Right renal pelvis (tissue), 4 donors: Measurements from ENCODE around the gene MAPKAP1. TPM values are rescaled to one million over a fixed set of nuclear protein-coding genes. Genes with fewer than 3 reads are reported as not detected.

Experiments used
- DNase-seq, 4 donors: peaks; one replicate each; pipeline ENCODE4 v3.0.0-alpha.2; 2013; ENCODE audit warnings: low read depth in 4 of 4, low spot score in 3 of 4, missing footprints in 1 of 4
- polyA plus RNA-seq, 4 donors: library from polyadenylated mRNA; unstranded; fragments of 120-200 nt; gene quantifications; one replicate each; pipeline ENCODE4 v1.2.1, GENCODE V29; 2013; ENCODE audit not compliant: insufficient read length in 4 of 4

Gene MAPKAP1
- polyA plus RNA-seq, 4 donors = 76.0 to 94.0 (median 90.7) TPM

DNA sequence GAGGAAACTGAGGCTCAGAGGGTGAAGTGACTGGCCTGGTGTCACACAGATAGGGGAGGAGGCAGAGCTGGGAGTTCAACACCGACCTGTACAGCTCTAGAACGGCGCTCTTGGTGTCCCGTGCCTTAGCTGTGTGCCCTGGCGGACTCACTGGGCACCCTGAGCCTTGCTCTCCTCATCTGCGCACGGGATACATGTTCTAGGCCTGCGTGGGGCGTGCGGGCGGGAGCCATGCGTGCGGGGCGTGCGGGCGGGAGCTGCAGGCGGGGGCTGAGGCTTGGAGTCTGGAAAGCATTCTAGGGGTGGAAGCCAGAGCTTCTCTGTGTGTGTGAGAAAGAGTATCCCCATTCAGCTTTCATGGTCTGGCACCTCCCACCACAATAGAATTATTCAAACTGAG lies 280.1 kb downstream of the MAPKAP1 start:
- DNase-seq = no peak

DNA sequence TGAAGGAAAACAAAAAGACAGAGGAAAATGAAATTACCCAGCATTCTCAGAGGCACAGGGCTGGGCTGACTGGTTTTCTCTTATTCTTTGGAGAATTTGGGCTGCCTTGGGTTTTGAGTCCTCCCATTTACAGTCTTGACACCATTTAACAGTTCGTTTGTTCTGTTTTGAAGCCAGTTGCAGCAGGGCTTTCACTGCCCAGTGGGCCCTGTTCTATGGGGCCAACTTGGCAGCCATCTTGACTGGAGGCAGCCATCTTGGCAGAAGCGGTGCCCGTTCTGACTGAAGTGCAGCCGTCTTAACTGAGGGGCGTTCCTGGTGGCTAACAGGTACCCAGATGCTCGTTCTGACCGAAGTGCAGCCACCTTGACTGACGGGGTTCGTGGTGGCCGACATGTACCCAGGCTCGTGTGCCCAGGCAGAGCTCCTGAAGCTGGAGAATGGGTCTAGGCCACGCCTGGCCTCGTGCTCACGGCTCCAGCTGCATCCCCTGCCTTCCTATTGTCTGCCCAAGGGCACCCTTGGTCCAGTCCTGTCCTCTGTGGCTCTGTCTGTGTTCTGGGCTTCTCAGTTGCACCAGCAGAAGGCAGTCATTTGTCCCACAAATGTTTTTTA lies 281.0 kb downstream of the MAPKAP1 start:
- DNase-seq = no peak

DNA sequence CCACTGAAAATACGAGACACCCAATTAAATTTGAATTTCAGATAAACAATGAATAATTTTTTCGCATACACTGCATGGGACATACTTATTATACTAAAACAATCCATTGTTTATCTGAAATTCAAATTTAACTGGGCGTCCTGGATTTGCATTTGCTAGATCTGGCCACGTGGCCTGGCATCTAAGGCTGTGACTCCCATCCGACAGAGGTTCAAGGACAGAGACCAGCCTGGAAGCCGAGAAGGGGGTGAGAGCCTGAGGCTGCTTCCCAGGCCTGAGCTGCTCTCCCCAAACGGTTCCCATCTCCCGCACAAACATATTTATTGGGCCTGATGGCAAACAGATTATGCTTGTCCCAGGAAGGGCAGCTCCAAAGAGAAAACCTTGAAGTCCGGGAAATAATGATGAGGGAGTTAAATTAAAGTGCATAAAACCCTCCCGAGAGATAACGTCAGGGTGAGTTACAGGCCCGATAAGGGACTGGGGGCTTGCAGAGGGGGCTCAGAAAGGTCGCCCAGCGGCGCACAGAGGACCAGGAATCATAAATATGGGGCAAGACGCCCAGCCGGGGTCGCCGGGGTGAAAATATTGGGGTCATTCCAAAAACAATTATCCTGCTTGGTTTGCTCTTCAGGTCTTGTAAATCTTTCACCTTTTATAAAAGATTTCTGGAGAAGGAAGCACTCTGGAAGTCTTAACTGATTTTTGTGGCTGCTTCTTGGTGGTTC lies 281.7 kb downstream of the MAPKAP1 start:
- DNase-seq = peak in 1 of 4 donors; percentile 45

DNA sequence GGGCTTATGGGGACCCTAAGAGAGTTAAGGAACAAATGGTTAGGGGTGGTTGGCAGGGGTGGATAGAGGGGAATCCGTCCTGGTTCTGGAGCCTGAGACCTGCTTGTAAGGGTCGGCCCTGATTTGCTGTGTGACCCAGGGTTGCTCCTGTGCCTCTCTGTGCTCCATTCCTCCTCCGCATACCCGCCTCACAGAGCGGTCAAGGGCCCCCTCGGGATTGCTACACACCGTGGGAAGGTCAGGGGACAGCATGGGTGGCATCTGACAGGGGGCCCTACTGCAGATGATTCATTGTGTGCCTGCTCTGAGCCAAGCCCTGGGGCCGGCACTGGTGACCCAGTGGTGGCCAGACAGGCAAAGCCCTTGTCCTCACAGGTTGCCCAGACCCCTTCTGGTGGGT lies 283.0 kb downstream of the MAPKAP1 start:
- DNase-seq = no peak

DNA sequence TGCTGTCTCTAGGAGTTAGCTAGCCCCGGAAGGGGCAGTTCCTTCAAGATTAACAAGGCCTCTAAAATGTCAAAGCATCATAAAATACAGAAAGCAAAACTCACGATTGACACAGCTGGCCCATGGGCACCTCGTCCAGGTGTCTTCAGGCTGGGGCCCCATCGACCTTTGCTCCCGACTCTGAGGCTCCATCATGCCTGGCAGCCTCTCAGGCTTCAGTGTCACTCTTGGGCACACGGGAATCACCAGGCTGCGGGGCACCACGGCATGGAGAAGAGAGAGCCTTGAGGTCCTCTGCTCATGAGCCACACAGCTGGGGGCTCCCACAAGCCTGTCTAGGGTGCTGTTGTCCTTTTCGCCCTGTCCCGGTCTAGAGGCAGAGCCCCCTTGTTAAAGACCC lies 284.2 kb downstream of the MAPKAP1 start:
- no peak for DNase-seq

DNA sequence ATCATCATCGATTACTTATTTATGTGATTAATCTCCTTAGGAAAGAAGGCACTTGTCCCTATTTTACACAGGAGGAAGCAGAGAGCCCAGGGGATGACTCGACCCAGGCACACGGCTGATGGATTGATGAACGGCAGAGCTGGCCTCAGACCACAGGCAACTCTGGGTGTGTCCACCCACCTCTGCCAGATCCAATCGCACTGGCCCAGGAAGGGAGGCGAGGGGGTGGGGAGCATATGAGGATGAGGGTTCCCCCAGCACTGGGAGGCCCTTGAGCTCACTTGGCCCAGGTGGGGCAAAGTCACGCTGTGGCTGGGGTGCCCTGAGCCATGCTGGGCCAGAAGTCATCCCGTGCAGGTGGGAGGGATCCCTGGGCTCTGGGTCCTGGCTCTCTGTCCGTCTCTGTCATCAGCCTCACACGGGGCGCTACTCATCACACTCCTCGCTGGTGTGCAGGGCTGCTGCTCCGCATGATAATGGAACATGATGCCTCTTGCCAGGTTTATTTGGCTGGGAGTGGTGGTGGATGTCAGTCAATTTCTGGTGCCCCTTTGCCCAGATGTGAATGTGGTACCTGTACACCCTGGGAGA lies 285.3 kb downstream of the MAPKAP1 start:
- no peak for DNase-seq

DNA sequence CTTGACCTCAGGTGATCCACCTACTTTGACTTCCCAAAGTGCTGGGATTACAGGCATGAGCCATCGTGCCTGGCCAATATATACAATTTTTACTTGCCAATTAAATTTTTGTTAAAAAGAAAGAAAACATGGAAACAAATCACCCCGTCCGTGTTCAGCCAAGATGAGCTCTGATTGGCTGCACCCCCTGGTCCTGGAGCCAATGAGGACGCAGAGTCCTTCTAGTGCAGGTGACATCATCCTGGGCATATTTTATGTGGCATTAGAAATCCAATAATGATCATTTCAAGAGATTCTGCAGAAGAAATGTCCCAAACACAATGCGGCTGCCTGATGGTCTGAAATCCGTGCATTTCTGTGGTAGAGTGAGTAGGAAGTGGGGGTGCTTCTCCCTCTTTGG lies 285.8 kb downstream of the MAPKAP1 start:
- no peak for DNase-seq

DNA sequence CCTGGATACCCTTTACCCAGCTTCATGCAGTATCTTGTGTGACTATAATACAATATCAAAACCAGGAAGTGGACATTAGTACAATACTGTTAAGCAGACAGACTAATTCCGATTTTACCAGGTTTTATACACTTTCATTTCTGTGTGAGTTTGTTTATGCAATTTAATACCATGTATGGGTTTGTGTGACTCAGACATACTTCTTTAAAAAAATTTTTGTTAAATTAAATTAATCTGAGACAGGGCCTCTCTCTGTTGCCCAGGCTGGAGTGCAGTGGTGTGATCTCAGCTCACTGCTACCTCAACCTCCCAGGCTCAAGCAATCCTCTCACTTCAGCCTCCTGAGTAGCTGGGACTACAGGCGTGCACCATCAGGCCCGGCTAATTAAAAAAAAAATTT lies 288.6 kb downstream of the MAPKAP1 start:
- DNase-seq = no peak

DNA sequence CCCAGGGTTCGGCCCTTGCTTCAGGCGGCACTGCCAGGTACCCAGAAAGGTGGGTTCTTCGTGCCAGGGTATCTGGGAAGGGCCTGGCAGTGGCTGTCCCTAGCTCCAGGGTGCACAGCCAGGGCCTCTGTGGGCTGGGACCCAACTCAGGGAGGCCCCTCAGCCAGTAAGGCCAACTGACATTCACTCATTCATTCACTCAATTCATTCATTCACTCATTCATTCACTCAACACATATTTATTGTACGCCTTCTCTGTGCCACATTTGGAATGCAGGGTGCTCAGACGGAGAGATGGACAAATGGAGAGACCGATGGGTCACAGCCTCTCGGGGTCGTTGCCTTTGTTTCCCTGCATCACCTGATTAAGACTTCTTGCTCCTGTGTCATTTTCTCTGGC lies 290.5 kb downstream of the MAPKAP1 start:
- no peak for DNase-seq

DNA sequence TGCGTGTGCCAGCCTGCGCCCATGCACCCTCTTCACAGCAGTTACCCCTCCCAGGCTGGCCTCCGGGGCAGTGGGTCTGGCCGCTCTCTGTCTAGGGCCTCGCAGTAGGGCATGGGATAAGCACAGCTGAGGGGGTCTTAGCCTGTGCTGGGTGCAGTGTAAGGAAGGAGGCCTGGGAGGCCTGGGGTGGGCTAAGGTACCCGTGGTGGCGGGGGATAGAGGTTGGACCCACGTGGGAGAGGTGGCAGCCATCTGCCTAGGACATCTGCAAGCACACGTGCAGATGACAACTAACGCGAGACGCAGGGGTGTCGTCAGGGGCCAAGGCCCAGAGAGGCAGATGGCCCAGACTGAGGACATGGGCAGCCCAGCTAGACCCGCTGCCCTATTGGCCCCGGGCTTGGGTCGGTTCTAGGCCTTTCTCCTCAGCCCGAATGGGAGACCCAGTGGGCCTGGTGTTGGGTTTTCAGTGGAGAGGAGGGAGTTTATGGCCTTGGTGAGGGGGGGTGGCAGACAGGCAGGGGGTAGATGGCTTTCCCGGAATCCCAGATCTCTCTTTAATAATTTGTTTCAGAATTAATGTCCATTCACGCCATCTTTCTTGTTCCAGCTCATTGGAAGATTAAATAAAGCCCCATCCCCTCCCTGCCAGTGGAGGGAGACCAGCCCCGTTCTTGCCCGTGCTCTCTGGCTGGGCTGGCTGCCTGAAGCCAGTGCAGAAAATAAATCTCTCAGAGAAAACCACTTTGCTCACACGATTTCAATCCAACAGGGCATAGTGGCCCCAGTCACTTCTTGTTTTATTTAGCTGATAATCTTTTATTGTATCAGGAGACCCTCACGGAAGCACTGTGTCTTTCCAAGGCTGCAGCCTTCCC lies 291.2 kb downstream of the MAPKAP1 start:
- DNase-seq = no peak

DNA sequence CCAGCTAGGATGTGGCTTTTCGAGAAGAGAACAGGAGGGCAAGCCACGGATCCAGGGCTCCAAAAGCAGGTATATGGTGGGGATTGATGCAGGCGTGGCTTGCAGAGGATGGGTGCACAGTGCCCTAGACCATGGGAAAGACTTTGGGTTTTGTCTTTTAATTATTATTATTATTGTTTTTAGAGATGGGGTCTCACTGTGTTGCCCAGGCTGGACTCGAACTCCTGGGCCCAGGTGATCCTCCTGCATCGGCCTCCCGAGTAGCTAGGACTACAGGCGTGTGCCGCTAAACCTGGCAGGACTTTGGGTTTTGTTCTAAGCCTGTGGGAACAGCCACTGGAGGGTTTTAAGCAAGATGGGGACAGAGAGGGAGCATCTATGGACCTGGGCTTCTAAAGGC lies 293.4 kb downstream of the MAPKAP1 start:
- DNase-seq = no peak

DNA sequence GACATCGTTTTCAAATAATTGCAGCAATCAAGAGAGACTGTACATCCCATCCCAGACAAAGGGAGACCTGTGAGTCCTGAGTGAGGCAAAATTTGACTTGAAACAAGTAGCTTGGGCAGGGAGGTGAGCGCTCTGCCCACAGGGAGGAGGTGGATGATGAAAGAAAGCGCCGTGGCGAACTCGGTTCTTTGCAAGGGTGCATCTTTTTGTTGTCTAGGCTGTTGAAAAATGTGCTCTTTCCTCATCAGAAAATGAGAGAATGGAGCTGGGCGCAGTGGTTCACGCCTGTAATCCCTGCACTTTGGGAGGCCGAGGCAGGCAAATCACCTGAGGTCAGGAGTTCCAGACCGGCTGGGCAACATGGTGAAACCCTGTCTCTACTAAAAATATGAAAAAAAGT lies 294.8 kb downstream of the MAPKAP1 start:
- no peak for DNase-seq

DNA sequence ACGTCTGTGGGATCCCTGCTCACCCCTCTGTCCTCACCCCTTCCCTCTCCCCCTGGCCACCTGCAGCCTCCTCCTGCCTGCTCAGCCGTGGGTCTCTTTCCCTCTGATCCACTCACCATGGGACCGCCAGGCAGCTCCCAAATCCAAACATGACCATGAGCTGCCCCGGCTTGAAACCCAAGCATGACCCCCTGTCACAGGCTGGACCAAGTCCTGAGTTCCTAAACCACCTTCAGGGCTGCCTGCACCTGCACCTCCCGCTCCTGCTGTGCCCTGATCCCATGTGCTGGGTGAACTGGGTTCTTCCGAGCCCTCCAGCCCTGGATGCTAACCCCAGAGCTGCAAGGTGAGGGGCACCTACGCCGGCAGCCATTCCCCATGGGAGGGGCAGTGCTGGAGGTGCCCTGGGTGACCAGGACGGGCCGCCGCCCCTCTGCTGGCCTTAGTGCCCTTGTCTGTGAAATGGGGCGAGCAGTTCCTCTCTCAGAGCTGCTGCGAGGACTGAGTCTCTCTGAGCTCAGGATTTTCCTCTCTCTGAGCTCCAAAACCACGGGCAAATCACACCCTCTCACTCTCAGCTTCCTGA lies 295.7 kb downstream of the MAPKAP1 start:
- no peak for DNase-seq

DNA sequence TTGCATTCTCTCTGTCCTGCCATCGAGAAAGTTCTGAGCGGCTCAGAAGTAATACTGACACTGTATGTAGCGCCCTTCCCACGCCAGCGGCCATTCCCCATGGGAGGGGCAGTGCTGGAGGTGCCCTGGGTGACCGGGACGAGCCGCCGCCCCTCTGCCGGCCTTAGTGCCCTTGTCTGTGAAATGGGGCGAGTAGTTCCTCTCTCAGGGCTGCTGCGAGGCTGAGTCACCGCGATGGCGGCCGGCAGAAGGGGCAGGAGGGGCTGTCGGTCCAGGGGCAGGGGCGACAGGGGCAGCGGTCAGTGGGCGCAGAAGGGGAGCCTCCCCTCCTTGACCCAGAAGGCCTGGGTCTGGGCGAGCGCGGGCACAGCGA lies 296.5 kb downstream of the MAPKAP1 start:
- no peak for DNase-seq

DNA sequence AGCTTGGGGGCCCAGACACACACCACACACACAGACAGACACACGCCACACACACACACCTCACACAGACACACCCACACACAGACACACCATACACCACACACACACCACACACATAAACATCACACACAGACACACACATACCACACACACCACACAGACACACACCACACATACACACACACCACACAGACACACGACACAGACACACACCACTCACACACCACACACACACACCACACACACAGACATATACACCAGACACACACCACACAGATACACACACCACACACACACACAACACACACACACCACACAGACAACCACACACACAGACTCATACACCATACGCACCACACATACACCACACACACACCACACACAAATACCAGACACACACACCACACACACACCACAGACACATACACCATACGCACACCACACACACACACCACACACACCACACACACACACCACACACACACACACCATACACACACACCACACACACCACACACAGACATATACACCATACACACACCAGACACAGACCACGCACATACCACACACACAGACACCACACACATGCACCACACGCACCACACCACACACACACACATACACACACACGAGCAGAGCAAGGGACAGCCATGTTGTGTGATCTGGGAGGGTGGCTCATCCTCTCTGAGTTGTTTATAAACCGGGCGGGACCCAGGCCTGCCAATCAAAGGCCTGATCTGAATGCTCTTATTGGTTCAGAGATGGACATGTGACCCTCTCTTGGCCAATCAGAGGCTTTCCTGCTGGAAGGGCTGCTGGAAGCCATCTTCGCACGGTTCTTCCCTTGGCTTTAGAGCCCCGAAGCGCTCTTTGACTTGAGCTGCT lies 297.1 kb downstream of the MAPKAP1 start:
- no peak for DNase-seq

DNA sequence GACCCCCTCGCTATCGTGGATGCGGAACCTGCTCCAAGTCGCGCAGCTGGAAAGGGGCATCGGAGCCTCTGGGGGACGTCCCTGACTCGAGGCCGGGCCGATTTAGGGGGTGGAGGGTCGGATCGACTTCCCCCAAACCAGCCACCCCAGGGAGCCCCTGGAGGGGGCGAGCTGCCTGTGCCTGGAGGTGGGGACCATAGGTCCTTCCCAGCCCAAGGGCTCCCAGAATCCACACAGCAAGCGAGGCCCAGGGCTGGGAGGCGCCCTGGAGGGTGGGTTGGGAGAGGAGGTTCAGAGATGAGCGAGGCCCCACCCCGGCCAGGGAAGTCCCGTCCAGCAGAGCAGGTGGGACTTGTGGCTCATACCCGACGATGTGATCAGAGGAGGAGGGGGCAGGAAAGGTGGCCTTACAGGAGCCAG lies 297.8 kb downstream of the MAPKAP1 start:
- no peak for DNase-seq

DNA sequence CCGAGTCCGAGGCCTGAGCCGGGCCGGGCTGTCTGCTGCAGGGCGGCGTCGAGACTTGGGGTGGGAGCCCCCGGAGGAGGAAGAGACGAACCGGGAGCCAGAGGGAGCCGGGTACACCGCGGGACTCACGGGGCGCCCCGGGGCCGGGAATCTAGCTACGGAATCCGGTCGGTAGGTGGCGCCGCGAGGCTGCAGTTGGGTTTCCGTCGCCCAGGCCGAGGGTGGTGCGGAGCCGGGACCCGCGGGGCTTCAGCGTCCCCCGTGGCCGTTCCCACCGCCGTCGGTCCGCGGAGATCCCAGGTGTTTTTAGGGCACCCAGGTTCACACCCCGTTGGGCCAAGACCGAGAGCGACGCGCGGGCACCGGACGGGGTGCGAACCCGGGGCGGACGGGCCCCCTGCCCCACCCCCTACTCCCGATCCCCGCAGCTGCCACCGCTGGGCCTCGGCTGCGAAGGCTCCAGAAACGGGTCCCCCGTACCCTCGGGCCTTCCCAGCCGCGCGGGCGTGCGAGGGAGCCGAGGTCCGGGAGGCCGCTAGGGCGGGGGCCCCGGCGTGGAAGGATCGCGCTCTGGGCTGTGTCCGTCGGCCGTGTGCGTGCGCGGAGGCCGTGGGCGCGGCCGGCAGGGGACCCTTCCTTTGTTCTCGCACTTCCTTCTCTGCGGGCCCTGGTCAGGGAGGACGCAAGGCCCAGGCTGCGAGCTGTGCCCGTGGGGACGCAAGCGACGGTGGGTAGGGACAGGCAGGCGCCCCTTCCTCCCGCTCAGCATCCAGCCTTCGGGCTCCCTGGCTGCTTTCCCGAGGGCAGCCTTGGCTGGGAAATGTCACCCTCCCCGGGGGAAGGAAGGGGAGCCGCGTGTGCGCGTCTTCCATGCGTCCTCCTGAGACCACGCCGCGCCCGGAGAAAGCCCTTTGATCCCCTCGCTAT lies 298.8 kb downstream of the MAPKAP1 start:
- DNase-seq = peak; percentile 53 to 74 (median 59)

DNA sequence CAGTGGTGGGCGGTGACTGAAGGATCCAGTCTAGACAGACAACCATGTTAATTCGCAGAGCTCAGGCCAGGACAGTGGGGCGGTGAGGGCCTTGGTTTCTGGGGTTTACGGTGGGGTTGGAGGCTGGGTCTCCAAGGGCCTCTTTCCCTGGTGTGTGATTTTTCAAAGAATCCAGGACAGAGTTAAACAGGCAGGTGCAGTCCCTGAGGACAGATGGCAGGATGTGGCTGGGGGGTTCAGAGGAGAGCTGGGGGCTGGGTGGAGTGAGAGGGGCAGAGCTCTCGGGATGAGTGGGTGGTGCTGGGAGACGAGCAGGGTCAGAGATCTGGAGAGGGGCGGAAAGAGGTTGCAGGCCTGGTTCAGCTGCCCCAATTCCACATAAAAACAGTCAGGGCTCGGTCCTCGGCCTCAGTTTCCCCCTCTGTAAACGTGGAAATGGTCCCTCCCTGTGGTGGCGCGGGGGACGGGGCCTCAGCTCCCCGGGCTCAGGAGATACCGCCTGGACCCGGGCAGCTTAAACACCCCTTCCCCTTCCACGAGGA lies 299.5 kb downstream of the MAPKAP1 start:
- no peak for DNase-seq

DNA sequence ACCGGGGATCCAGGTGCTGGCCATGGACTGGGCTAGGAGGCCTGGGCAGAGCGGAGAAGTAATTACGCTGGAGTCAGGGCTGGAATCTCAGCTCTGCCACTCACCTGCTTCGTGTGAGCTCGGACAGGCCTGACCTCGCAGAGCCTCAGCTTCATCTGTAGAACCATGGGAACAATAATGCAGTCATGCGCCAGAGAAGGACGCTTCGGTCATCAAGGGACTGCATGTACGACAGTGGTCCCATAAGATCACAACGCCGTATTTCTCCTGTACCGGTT lies 300.3 kb downstream of the MAPKAP1 start:
- DNase-seq = no peak
